HL-60 (cell line): ENCODE results near the gene HPCAL1.

Experiments used
- CTCF ChIP-seq: IDR thresholded peaks from one replicate; pipeline ENCODE4 v1.5.1; 2011; ENCODE audit warnings: low read length, control low read depth, inconsistent platforms; ENCODE audit not compliant: insufficient read depth
- POLR2AphosphoS5 ChIP-seq: IDR thresholded peaks from 2 replicates; pipeline ENCODE4 v1.6.1; 2012; ENCODE audit warnings: low read depth

GRCh38 chr2:10447300-10447894, 144.7 kb downstream of the HPCAL1 start:
- no peak for TF ChIP-seq CTCF
- TF ChIP-seq POLR2AphosphoS5 = no peak
